WTC11 (cell line): ENCODE results near the gene DYNC1I1. TPM values are rescaled to one million over a fixed set of nuclear protein-coding genes. Genes with fewer than 3 reads are reported as not detected.

ENCODE experiments used
- ATAC-seq: fragments of 200-7000 bp; cut with Tn5 transposase; 2 replicates; pipeline ENCODE4 v1.10.0; 2021; ENCODE audit warnings: mild to moderate bottlenecking, moderate library complexity
- CTCF ChIA-PET: fragments of 300-600 bp; sonication (Branson Sonifier 250); formaldehyde crosslinking; loops from one replicate; lab custom pipeline; 2021; ENCODE audit warnings: antibody characterized with exemption; lab: Charles Lee
- POLR2A ChIA-PET: fragments of 350-600 bp; sonication (Branson Sonifier 250); formaldehyde crosslinking; loops from one replicate; lab custom pipeline; 2021; ENCODE audit warnings: antibody characterized with exemption; lab: Charles Lee
- DNase-seq: peaks from one replicate; pipeline ENCODE4 v3.0.0; 2021; ENCODE audit warnings: low spot score
- H3K27ac Mint-ChIP-seq: 2 replicates; pipeline ENCODE4 v1.8.0; 2021; ENCODE audit warnings: mixed read lengths
- H3K27me3 Mint-ChIP-seq: 2 replicates; pipeline ENCODE4 v1.8.0; 2021; ENCODE audit warnings: low read depth, mild to moderate bottlenecking, moderate library complexity, mixed read lengths
- H3K36me3 Mint-ChIP-seq: 2 replicates; pipeline ENCODE4 v1.8.0; 2021; ENCODE audit warnings: mixed read lengths
- H3K4me1 Mint-ChIP-seq: 2 replicates; pipeline ENCODE4 v1.8.0; 2022; ENCODE audit warnings: mixed read lengths
- H3K4me3 Mint-ChIP-seq: 2 replicates; pipeline ENCODE4 v1.8.0; 2021; ENCODE audit warnings: mild to moderate bottlenecking, moderate library complexity, mixed read lengths
- H3K9me3 Mint-ChIP-seq: 2 replicates; pipeline ENCODE4 v1.8.0; 2021; ENCODE audit warnings: mixed read lengths
- FOXP1 ChIP-seq: sonication (generic); formaldehyde crosslinking; IDR thresholded peaks from 2 replicates; pipeline ENCODE4 v1.8.0; 2022; ENCODE audit warnings: missing genetic modification reagents, mild to moderate bottlenecking, moderate library complexity, borderline replicate concordance
- NFYB ChIP-seq: sonication (generic); formaldehyde crosslinking; conservative IDR thresholded peaks from 2 replicates; pipeline ENCODE4 v1.8.0; 2022; ENCODE audit warnings: low read depth, missing genetic modification reagents
- ZNF121 ChIP-seq: sonication (generic); formaldehyde crosslinking; IDR thresholded peaks from 2 replicates; pipeline ENCODE4 v1.8.0; 2023; ENCODE audit warnings: missing genetic modification reagents
- ZNF263 ChIP-seq: sonication (generic); formaldehyde crosslinking; IDR thresholded peaks from 2 replicates; pipeline ENCODE4 v1.8.1; 2022; ENCODE audit warnings: low read depth, mild to moderate bottlenecking, moderate library complexity, missing genetic modification reagents
- total RNA-seq: library from RNA; stranded (reverse); gene quantifications from 3 replicates; pipeline ENCODE4 v1.2.3, GENCODE V29; 2021
- TF ChIP-seq, protein P1 (sequence below): sonication (generic); formaldehyde crosslinking; IDR thresholded peaks from 2 replicates; pipeline ENCODE4 v1.8.0; 2022; ENCODE audit warnings: mild to moderate bottlenecking, missing genetic modification reagents
- TF ChIP-seq, protein P2 (sequence below): fragments of 250-450 bp; sonication (Bioruptor Pico); IDR thresholded peaks from 2 replicates; pipeline ENCODE4 v2.1.2; 2022; ENCODE audit warnings: mild to moderate bottlenecking, moderate library complexity
- TF ChIP-seq, protein P3 (sequence below): sonication (generic); formaldehyde crosslinking; IDR thresholded peaks from 2 replicates; pipeline ENCODE4 v1.8.1; 2022; ENCODE audit warnings: low read depth, missing genetic modification reagents, borderline replicate concordance
- TF ChIP-seq, protein P4 (sequence below): fragments of 250-450 bp; sonication (Bioruptor Pico); IDR thresholded peaks from 2 replicates; pipeline ENCODE4 v1.8.0; 2021; ENCODE audit warnings: mild to moderate bottlenecking
- TF ChIP-seq, protein P5 (sequence below): sonication (generic); formaldehyde crosslinking; IDR thresholded peaks from 2 replicates; pipeline ENCODE4 v1.8.0; 2022; ENCODE audit warnings: missing genetic modification reagents

Gene DYNC1I1
- total RNA-seq, 1 experiment from 2014 or later: 2.8 TPM

DNA sequence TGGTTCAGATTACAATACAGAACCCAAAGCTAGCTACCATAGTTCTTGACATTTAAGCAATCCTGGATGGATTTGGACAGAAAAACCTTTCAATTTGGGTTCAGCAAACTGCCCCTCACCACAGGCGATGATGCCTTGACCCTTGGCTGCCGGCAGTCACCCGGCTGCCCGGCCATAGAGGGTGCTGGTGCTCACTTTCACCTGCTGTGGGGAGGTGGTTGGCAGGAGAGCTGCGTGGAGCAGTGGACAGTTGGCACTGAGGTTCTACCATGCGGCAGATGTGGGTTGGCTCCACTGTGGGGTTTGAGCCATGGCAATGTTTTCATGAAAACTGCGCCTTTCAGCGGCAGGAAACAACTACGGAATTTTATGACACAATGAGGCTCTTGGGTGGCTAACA, 99.5 kb downstream of the DYNC1I1 start (continued):
- TF ChIP-seq, protein P1, sequence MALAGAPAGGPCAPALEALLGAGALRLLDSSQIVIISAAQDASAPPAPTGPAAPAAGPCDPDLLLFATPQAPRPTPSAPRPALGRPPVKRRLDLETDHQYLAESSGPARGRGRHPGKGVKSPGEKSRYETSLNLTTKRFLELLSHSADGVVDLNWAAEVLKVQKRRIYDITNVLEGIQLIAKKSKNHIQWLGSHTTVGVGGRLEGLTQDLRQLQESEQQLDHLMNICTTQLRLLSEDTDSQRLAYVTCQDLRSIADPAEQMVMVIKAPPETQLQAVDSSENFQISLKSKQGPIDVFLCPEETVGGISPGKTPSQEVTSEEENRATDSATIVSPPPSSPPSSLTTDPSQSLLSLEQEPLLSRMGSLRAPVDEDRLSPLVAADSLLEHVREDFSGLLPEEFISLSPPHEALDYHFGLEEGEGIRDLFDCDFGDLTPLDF (CRISPR knock-in tag): no peak
- TF ChIP-seq ZNF263 (CRISPR knock-in tag): no peak

DNA sequence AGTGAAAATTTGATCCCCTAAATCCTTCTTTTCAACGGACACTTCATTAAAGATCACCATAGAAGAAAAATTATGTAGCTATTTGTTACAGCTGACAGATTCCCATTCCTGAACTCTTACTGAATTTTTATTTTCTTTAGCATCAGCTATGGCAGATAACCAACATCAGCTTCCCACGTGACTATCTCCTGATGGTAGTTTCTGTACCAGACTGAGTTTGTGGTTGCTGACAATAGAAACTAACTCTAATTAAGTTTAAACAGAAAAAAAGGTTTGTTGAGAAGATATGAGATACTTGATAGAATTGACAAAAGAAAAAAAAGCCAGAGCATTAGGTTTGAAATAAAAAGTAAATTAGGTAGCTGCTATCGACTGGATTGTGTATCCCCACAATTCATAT, 101.8 kb downstream of the DYNC1I1 start:
- no peak for ATAC-seq
- no peaks in the 10 kb centered on the region for H3K27me3 Mint-ChIP-seq
- TF ChIP-seq NFYB (CRISPR knock-in tag): no peak
- TF ChIP-seq, protein P2, sequence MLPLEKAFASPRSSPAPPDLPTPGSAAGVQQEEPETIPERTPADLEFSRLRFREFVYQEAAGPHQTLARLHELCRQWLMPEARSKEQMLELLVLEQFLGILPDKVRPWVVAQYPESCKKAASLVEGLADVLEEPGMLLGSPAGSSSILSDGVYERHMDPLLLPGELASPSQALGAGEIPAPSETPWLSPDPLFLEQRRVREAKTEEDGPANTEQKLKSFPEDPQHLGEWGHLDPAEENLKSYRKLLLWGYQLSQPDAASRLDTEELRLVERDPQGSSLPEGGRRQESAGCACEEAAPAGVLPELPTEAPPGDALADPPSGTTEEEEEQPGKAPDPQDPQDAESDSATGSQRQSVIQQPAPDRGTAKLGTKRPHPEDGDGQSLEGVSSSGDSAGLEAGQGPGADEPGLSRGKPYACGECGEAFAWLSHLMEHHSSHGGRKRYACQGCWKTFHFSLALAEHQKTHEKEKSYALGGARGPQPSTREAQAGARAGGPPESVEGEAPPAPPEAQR (CRISPR knock-in tag): no peak
- TF ChIP-seq, protein P3, sequence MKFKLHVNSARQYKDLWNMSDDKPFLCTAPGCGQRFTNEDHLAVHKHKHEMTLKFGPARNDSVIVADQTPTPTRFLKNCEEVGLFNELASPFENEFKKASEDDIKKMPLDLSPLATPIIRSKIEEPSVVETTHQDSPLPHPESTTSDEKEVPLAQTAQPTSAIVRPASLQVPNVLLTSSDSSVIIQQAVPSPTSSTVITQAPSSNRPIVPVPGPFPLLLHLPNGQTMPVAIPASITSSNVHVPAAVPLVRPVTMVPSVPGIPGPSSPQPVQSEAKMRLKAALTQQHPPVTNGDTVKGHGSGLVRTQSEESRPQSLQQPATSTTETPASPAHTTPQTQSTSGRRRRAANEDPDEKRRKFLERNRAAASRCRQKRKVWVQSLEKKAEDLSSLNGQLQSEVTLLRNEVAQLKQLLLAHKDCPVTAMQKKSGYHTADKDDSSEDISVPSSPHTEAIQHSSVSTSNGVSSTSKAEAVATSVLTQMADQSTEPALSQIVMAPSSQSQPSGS: no peak
- TF ChIP-seq, all 79 proteins: peak for 0
- Mint-ChIP-seq H3K4me1 (peaks cover 2% of the 10 kb centered on the region; the same call in 1 of the 2 replicates), H3K27ac (no peak overlapping the region), H3K36me3 (peaks cover 14% of the 10 kb centered on the region), H3K9me3 (peaks cover 20% of the 10 kb centered on the region), H3K4me3 (no peak overlapping the region)
- no peak for DNase-seq
- ChIA-PET CTCF (interaction anchor here (1.0 to 2.1 kb wide), 4 partner anchors 33 to 184 kb away, joined by 3 to 10 read pairs (median 4); no protein-coding TSS in a partner anchor), POLR2A (no interaction called here)

DNA sequence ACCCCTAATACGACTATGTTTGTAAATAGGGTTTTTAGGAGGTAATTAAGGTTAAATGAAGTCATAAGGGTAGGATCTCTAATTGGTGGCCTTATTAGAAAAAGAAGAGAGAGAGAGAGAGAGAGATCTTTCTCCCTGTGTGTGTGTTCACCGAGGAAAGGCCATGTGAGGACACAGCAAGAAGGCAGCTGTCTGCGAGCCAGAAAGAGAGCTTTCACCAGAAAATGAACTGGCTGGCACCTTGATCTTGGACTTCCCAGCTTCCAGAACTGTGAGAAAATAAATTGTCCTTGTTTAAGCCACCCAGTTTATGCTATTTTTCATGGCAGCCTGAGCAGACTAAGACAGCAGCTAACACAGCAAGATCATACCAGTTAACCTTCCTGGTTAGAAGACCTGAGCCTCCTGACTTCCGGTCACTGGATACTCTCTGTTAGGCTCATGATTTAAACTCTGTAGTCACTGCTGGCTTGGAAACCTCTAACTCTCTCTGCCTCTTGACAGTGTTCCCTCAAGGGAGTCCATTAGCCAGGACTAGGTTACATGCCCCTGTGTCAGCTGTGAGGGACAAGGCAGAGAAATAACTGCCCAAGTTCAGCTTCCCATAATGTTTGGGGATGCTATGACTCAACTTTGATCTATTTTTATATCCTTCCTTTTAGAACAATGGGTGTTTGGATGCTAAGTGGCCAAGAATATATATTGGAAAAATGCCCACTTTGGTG, 102.3 kb downstream of the DYNC1I1 start:
- peaks cover 5% of the 10 kb centered on the region; the same call in 1 of the 2 replicates for H3K4me1 Mint-ChIP-seq
- CTCF ChIA-PET: interaction anchor here (1.0 to 2.1 kb wide), 4 partner anchors 33 to 184 kb away, joined by 3 to 10 read pairs (median 4); no protein-coding TSS in a partner anchor
- no peaks in the 10 kb centered on the region for H3K27me3 Mint-ChIP-seq

More for the DNA sequence above, 102.3 kb downstream of the DYNC1I1 start:
- TF ChIP-seq, protein P4, sequence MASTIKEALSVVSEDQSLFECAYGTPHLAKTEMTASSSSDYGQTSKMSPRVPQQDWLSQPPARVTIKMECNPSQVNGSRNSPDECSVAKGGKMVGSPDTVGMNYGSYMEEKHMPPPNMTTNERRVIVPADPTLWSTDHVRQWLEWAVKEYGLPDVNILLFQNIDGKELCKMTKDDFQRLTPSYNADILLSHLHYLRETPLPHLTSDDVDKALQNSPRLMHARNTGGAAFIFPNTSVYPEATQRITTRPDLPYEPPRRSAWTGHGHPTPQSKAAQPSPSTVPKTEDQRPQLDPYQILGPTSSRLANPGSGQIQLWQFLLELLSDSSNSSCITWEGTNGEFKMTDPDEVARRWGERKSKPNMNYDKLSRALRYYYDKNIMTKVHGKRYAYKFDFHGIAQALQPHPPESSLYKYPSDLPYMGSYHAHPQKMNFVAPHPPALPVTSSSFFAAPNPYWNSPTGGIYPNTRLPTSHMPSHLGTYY (CRISPR knock-in tag): no peak
- TF ChIP-seq, protein P5, sequence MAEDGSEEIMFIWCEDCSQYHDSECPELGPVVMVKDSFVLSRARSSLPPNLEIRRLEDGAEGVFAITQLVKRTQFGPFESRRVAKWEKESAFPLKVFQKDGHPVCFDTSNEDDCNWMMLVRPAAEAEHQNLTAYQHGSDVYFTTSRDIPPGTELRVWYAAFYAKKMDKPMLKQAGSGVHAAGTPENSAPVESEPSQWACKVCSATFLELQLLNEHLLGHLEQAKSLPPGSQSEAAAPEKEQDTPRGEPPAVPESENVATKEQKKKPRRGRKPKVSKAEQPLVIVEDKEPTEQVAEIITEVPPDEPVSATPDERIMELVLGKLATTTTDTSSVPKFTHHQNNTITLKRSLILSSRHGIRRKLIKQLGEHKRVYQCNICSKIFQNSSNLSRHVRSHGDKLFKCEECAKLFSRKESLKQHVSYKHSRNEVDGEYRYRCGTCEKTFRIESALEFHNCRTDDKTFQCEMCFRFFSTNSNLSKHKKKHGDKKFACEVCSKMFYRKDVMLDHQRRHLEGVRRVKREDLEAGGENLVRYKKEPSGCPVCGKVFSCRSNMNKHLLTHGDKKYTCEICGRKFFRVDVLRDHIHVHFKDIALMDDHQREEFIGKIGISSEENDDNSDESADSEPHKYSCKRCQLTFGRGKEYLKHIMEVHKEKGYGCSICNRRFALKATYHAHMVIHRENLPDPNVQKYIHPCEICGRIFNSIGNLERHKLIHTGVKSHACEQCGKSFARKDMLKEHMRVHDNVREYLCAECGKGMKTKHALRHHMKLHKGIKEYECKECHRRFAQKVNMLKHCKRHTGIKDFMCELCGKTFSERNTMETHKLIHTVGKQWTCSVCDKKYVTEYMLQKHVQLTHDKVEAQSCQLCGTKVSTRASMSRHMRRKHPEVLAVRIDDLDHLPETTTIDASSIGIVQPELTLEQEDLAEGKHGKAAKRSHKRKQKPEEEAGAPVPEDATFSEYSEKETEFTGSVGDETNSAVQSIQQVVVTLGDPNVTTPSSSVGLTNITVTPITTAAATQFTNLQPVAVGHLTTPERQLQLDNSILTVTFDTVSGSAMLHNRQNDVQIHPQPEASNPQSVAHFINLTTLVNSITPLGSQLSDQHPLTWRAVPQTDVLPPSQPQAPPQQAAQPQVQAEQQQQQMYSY (CRISPR knock-in tag): no peak
- TF ChIP-seq FOXP1 (CRISPR knock-in tag): no peak
- TF ChIP-seq ZNF121 (CRISPR knock-in tag): no peak
- TF ChIP-seq, all 79 proteins: peak for 0
- Mint-ChIP-seq H3K9me3 (peaks cover 24% of the 10 kb centered on the region), H3K27ac (no peak overlapping the region), H3K4me3 (no peak overlapping the region), H3K36me3 (peaks cover 14% of the 10 kb centered on the region)
- POLR2A ChIA-PET: no interaction called here
- ATAC-seq (no peak), DNase-seq (no peak)
